Keratinocyte (primary cell): ENCODE results near the gene CLPTM1L. TPM values are rescaled to one million over a fixed set of nuclear protein-coding genes. Genes with fewer than 3 reads are reported as not detected.

Experiments
- DNase-seq: peaks from one replicate; pipeline ENCODE4 v3.0.0-alpha.2; 2011; ENCODE audit warnings: low read depth, missing footprints, low spot score
- FAIRE-seq: peaks from 2 replicates; lab custom pipeline; 2011; peaks lifted over from hg19 to GRCh38; lab: Jason Lieb, UNC
- H2AFZ ChIP-seq: 2 replicates; pipeline ENCODE4 v1.6.0; 2012; ENCODE audit warnings: low read length, control low read depth, inconsistent platforms; ENCODE audit not compliant: control insufficient read depth
- H3K27ac ChIP-seq: 2 replicates; pipeline ENCODE4 v1.5.1; 2011; ENCODE audit warnings: low read length; ENCODE audit not compliant: control insufficient read depth, insufficient read depth
- H3K27me3 ChIP-seq: 3 replicates; pipeline ENCODE4 v1.6.0; 2011; ENCODE audit warnings: low read length; ENCODE audit not compliant: control insufficient read depth, insufficient read depth; ENCODE audit errors: extremely low read depth
- H3K36me3 ChIP-seq, 2 experiments: 2 replicates in 1 of 2; 3 replicates in 1 of 2; pipeline ENCODE4 v1.5.1; 2011; ENCODE audit warnings: low read length in 2 of 2, mild to moderate bottlenecking in 1 of 2; ENCODE audit not compliant: control insufficient read depth in 2 of 2, insufficient read depth in 2 of 2; ENCODE audit errors: extremely low read depth in 1 of 2
- H3K4me1 ChIP-seq: 3 replicates; pipeline ENCODE4 v1.5.1; 2011; ENCODE audit warnings: low read length; ENCODE audit not compliant: control insufficient read depth, insufficient read depth; ENCODE audit errors: extremely low read depth
- H3K4me2 ChIP-seq: 3 replicates; pipeline ENCODE4 v1.6.0; 2011; ENCODE audit warnings: low read depth, low read length; ENCODE audit not compliant: control insufficient read depth, insufficient read depth; ENCODE audit errors: extremely low read depth
- H3K4me3 ChIP-seq, 3 experiments: fragments of 200-600 bp in 1 of 3; sonication (generic) in 1 of 3; 2 replicates in 2 of 3; 3 replicates in 1 of 3; pipeline ENCODE4 v1.5.1; 2011 to 2016; ENCODE audit warnings: low read length in 3 of 3, mild to moderate bottlenecking in 3 of 3, control low read depth in 2 of 3, inconsistent platforms in 1 of 3, low read depth in 1 of 3, mixed read lengths in 1 of 3, mixed run types in 1 of 3, moderate library complexity in 1 of 3; ENCODE audit not compliant: control insufficient read depth in 2 of 3, insufficient read depth in 2 of 3; ENCODE audit errors: extremely low read depth in 1 of 3
- H3K79me2 ChIP-seq: 2 replicates; pipeline ENCODE4 v1.6.0; 2012; ENCODE audit warnings: low read length; ENCODE audit not compliant: control insufficient read depth, insufficient read depth
- H3K9ac ChIP-seq: 3 replicates; pipeline ENCODE4 v1.6.0; 2011; ENCODE audit warnings: low read length; ENCODE audit not compliant: control insufficient read depth, insufficient read depth; ENCODE audit errors: extremely low read depth
- H3K9me1 ChIP-seq: 3 replicates; pipeline ENCODE4 v1.6.0; 2011; ENCODE audit warnings: low read length; ENCODE audit not compliant: control insufficient read depth, insufficient read depth; ENCODE audit errors: extremely low read depth
- H3K9me3 ChIP-seq: 2 replicates; pipeline ENCODE4 v1.5.1; 2012; ENCODE audit warnings: low read depth, low read length; ENCODE audit not compliant: control insufficient read depth
- H4K20me1 ChIP-seq: 3 replicates; pipeline ENCODE4 v1.6.0; 2011; ENCODE audit warnings: low read length; ENCODE audit not compliant: control insufficient read depth, insufficient read depth; ENCODE audit errors: extremely low read depth
- EZH2 ChIP-seq: IDR thresholded peaks from one replicate; pipeline ENCODE4 v1.6.1; 2012; ENCODE audit warnings: inconsistent platforms, mild to moderate bottlenecking, low read length, moderate library complexity
- dilution Hi-C: fragments of 300-500 bp; cut with MboI; formaldehyde crosslinking; loops from one replicate; pipeline ENCODE4 v1.7.0; 2020; ENCODE audit warnings: low sequenced_read_pairs; ENCODE audit not compliant: extremely low pct_ligation_motif_present
- polyA plus RNA-seq, 5 experiments: library from polyadenylated mRNA; depleted of rRNA in 3 of 5; stranded (reverse) in 3 of 5; stranded (forward) in 1 of 5; unstranded in 1 of 5; fragments of >200 nt; gene quantifications; 1 replicate in 1 of 5; 2 replicates in 3 of 5; 3 replicates in 1 of 5; pipeline versions ENCODE4 v1.2.1 to v1.2.3, GENCODE V29; 2011 to 2012; ENCODE audit warnings: missing spikeins in 2 of 5, low read depth in 1 of 5, low replicate concordance in 1 of 5
- TF ChIP-seq, protein P1 (sequence below), 3 experiments: IDR thresholded peaks in 1 of 3; conservative IDR thresholded peaks in 1 of 3; optimal IDR thresholded peaks in 1 of 3; 2 replicates in 2 of 3; 3 replicates in 1 of 3; pipeline versions ENCODE3 to v1.5.1; 2011; ENCODE audit warnings: low read length in 3 of 3, mild to moderate bottlenecking in 3 of 3, moderate library complexity in 2 of 3, control low read depth in 1 of 3, inconsistent platforms in 1 of 3; ENCODE audit not compliant: insufficient read depth in 2 of 3; ENCODE audit errors: extremely low read depth in 1 of 3

CLPTM1L gene
- polyA plus RNA-seq, 1 donor (not counting 4 experiments of a cell fraction or from before 2014, with no cell fraction given) = 142 TPM

DNA sequence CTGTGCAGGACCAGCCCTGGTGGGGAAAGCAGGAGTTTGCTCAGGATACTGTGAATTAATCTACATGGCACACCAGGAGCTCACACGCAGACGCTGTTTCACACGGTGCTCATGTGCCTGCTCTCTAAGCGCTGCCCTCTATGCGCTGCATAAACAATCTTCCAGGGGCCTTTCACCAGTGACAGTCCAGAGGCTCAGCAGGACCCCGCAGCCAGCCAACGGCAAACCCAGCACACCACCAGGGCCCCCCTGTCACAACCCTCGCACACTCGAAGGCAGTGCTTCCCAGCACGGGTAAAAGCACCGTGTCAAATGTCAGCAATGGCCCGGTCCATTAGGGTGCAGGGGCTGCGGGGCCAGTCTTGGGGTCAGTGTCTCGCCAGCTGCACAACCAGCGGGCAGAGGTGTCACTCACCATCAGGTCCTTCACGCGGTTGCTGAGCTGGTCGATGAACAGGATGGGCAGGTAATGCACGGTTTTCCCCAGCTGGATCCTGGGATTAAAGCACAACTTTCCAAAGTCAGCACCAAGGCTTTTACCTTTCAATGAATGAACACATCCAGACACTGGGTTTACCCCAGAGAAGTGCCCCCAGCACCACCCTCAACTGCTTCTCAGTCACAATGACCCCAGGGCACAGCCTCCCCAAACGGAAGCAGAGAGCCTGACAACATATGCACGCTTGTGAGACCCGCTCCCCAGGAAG is 7.3 kb downstream of the CLPTM1L start:
- no peaks in the 10 kb centered on the region for H3K9me1 ChIP-seq
- H3K4me1 ChIP-seq = peaks cover 1% of the 10 kb centered on the region
- peaks cover 40% of the 10 kb centered on the region for H3K79me2 ChIP-seq
- H3K9ac ChIP-seq = no peak overlapping the region
- H4K20me1 ChIP-seq = peaks cover 2% of the 10 kb centered on the region
- no peaks in the 10 kb centered on the region for H3K9me3 ChIP-seq
- peaks cover 42 to 72% of the 10 kb centered on the region in 2 experiments for H3K36me3 ChIP-seq
- no peak overlapping the region for H3K4me3 ChIP-seq
- H3K27me3 ChIP-seq = no peaks in the 10 kb centered on the region
- H3K4me2 ChIP-seq = no peak overlapping the region
- no peak overlapping the region for H2AFZ ChIP-seq
- TF ChIP-seq, protein P1, sequence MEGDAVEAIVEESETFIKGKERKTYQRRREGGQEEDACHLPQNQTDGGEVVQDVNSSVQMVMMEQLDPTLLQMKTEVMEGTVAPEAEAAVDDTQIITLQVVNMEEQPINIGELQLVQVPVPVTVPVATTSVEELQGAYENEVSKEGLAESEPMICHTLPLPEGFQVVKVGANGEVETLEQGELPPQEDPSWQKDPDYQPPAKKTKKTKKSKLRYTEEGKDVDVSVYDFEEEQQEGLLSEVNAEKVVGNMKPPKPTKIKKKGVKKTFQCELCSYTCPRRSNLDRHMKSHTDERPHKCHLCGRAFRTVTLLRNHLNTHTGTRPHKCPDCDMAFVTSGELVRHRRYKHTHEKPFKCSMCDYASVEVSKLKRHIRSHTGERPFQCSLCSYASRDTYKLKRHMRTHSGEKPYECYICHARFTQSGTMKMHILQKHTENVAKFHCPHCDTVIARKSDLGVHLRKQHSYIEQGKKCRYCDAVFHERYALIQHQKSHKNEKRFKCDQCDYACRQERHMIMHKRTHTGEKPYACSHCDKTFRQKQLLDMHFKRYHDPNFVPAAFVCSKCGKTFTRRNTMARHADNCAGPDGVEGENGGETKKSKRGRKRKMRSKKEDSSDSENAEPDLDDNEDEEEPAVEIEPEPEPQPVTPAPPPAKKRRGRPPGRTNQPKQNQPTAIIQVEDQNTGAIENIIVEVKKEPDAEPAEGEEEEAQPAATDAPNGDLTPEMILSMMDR (optimal IDR thresholded peaks at IDR 0.05 in 1 of 3, IDR thresholded peaks at IDR 0.05 in 1 of 3, conservative IDR thresholded peaks at IDR 0.05 in 1 of 3; ENCODE audit: extremely low read depth in 1 of 3, insufficient read depth in 2 of 3, low read length in 3 of 3) = no peak
- no peak for TF ChIP-seq EZH2
- FAIRE-seq (no peak), DNase-seq (no peak)
- dilution Hi-C loops = no loop called here
- no peak overlapping the region for H3K27ac ChIP-seq

DNA sequence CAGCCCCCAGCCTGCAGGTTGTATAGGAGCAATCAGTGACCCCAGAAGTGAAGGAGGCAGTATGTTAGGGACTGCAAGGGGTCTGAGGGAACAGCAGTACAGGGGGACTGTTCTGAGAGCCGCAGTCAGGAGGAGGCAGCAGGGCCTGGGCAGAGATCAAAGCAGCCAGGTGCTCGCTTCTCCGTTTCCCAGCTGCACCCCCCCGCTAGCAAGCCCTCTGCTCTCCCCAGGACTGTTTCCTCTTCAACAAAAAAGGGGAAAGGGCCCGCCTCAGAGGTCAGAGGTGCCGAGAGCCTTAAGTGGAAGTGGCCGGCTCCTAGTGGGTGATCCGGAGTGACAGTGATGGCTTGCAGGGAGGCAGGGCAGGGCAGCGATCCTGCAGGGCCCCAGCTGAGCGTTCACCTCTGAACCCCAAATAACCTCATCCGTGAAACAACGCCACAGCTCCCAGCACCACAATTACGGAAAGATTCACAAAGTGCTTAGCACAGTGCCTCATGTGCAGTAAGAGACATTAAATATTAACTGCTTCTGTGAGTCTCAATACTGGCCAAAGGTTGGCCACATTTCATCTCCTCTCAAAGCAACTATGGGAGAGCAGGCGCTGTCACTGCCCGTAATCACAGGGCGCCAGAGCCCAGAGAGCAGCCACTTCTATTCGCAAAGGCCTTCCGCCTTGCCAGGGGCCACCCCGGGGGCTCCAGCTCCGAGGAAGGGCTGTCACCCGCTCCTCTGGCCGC is 8.0 kb downstream of the CLPTM1L start:
- no peak for DNase-seq
- TF ChIP-seq EZH2 = no peak
- TF ChIP-seq, protein P1 (optimal IDR thresholded peaks at IDR 0.05 in 1 of 3, IDR thresholded peaks at IDR 0.05 in 1 of 3, conservative IDR thresholded peaks at IDR 0.05 in 1 of 3; ENCODE audit: extremely low read depth in 1 of 3, insufficient read depth in 2 of 3, low read length in 3 of 3) = no peak
- Histone ChIP-seq H2AFZ (no peak overlapping the region), H3K27me3 (no peaks in the 10 kb centered on the region), H3K27ac (no peak overlapping the region), H3K4me2 (no peak overlapping the region), H3K9me1 (no peaks in the 10 kb centered on the region), H3K79me2 (peaks cover 33% of the 10 kb centered on the region), H3K9ac (no peak overlapping the region), H3K9me3 (no peaks in the 10 kb centered on the region), H3K4me1 (peaks cover 8% of the 10 kb centered on the region), H3K36me3 (peaks cover 36 to 75% of the 10 kb centered on the region in 2 experiments), H4K20me1 (peaks cover 2% of the 10 kb centered on the region), H3K4me3 (no peak overlapping the region)
- dilution Hi-C loops = no loop called here
- no peak for FAIRE-seq
